Fibroblast of lung (primary cell): ENCODE data around the gene CYP2A13.

Experiments
- EZH2 ChIP-seq: IDR thresholded peaks from 2 replicates; pipeline ENCODE4 v1.5.1; 2012; ENCODE audit warnings: low read length, control low read depth, mild to moderate bottlenecking; ENCODE audit errors: missing control alignments
- TF ChIP-seq, protein P1 (sequence below), 2 donors: IDR thresholded peaks in 1 of 2; conservative IDR thresholded peaks in 1 of 2; 1 replicate in 1 of 2; 2 replicates in 1 of 2; pipeline ENCODE4 v1.5.1; 2011 to 2012; ENCODE audit warnings: low read length in 2 of 2, control low read depth in 1 of 2, inconsistent platforms in 1 of 2, low read depth in 1 of 2, mild to moderate bottlenecking in 1 of 2

DNA sequence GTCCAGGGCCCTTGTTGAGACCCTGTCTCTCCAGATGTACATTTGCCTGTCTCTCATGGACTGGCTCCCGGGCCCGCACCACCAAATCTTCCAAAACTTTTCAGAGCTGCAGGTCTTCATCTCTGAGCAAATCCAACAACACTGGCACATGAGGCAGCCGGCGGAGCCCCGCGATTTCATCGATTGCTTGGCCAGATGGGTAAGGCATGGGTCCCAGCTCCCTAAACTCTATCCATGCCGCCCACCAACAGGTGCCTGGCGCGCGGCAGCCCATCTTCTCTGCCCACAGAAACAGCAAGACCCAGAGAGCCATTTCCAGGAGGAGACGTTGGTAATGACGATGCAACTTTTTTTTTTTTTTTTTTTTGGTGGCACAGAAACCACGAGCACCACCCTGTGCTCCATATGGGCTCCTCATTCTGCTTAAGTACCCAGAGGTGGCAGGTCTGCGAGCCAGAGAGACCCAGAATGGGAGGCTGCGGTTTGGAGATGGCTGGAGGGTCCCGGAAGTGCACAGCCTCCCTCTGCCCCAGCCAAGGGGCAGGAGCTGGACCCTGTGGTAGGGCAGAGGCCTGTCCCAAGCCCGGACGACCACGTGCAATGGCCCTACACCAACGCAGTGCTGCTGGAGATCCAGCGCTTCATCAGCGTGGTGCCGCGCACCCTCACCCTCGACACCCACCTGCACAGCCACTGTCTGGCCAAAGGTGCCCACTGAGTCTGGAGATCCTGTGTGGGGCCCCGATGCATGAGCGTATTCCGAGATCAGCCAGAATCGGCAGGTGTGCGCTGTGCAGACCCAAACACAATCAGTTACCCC, 48.6 kb downstream of the CYP2A13 start:
- TF ChIP-seq, protein P1, sequence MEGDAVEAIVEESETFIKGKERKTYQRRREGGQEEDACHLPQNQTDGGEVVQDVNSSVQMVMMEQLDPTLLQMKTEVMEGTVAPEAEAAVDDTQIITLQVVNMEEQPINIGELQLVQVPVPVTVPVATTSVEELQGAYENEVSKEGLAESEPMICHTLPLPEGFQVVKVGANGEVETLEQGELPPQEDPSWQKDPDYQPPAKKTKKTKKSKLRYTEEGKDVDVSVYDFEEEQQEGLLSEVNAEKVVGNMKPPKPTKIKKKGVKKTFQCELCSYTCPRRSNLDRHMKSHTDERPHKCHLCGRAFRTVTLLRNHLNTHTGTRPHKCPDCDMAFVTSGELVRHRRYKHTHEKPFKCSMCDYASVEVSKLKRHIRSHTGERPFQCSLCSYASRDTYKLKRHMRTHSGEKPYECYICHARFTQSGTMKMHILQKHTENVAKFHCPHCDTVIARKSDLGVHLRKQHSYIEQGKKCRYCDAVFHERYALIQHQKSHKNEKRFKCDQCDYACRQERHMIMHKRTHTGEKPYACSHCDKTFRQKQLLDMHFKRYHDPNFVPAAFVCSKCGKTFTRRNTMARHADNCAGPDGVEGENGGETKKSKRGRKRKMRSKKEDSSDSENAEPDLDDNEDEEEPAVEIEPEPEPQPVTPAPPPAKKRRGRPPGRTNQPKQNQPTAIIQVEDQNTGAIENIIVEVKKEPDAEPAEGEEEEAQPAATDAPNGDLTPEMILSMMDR (conservative IDR thresholded peaks at IDR 0.05 in 1 of 2, IDR thresholded peaks at IDR 0.05 in 1 of 2; ENCODE audit: low read depth in 1 of 2, low read length in 2 of 2), result no peak
- TF ChIP-seq EZH2, result no peak
